Panc1 (cell line): ENCODE data around the gene ABCF2. TPM values are rescaled to one million over a fixed set of nuclear protein-coding genes. Genes with fewer than 3 reads are reported as not detected.

Experiments used
- ATAC-seq: fragments of 200-7000 bp; cut with Tn5 transposase; 2 replicates; pipeline ENCODE4 v1.9.1; 2020; ENCODE audit warnings: mild to moderate bottlenecking, moderate library complexity
- BruUV-seq: library from RNA; stranded (reverse); fragments of 400-500 nt; replicated peaks from 2 replicates; lab custom pipeline; 2021; lab: Mats Ljungman, UMichigan
- CTCF ChIA-PET: fragments of 300-600 bp; sonication (Branson Sonifier 250); formaldehyde crosslinking; loops from one replicate; lab custom pipeline; 2022; ENCODE audit warnings: antibody characterized with exemption; lab: Charles Lee
- POLR2A ChIA-PET: fragments of 300-600 bp; sonication (Branson Sonifier 250); formaldehyde crosslinking; loops from one replicate; lab custom pipeline; 2022; ENCODE audit warnings: antibody characterized with exemption; lab: Charles Lee
- DNase-seq: peaks from one replicate; pipeline ENCODE4 v3.0.0-alpha.2; 2010; ENCODE audit warnings: low read depth, low spot score
- H3K27ac ChIP-seq: 2 replicates; pipeline ENCODE4 v1.5.1; 2011; ENCODE audit warnings: mild to moderate bottlenecking, low read length, inconsistent platforms
- H3K27me3 ChIP-seq: fragments of 200-500 bp; sonication (Bioruptor generic); 2 replicates; pipeline ENCODE4 v1.6.0; 2014; ENCODE audit warnings: low read length, inconsistent platforms; ENCODE audit not compliant: control insufficient read depth, insufficient read depth
- H3K36me3 ChIP-seq: fragments of 200-500 bp; sonication (Bioruptor generic); 2 replicates; pipeline ENCODE4 v1.5.1; 2014; ENCODE audit warnings: inconsistent platforms, mild to moderate bottlenecking, low read length, moderate library complexity; ENCODE audit not compliant: control insufficient read depth, insufficient read depth
- H3K4me1 ChIP-seq: 2 replicates; pipeline ENCODE4 v1.5.1; 2011; ENCODE audit warnings: inconsistent platforms, mild to moderate bottlenecking, low read length, moderate library complexity; ENCODE audit not compliant: control insufficient read depth, insufficient read depth
- H3K4me3 ChIP-seq, 2 experiments: 2 replicates each; pipeline ENCODE4 v1.5.1; 2011 to 2012; ENCODE audit warnings: low read depth in 2 of 2, low read length in 2 of 2, mild to moderate bottlenecking in 2 of 2, inconsistent platforms in 1 of 2, moderate library complexity in 1 of 2
- H3K9me3 ChIP-seq: fragments of 200-500 bp; sonication (Bioruptor generic); 2 replicates; pipeline ENCODE4 v1.5.1; 2014; ENCODE audit warnings: low read depth, mild to moderate bottlenecking, inconsistent platforms, low read length, moderate library complexity; ENCODE audit not compliant: control insufficient read depth, insufficient read depth
- CTCF ChIP-seq: fragments of 450-650 bp; IDR thresholded peaks from 2 replicates; pipeline ENCODE4 v1.5.1; 2017; ENCODE audit warnings: mild to moderate bottlenecking
- POLR2AphosphoS5 ChIP-seq: IDR thresholded peaks from 2 replicates; pipeline ENCODE4 v1.6.1; 2012; ENCODE audit warnings: mild to moderate bottlenecking, low read depth, low read length, moderate library complexity
- REST ChIP-seq, 2 experiments: IDR thresholded peaks; 2 replicates each; pipeline ENCODE4 v1.6.1; 2011 to 2012; ENCODE audit warnings: low read depth in 2 of 2, control low read depth in 1 of 2, low read length in 1 of 2, mild to moderate bottlenecking in 1 of 2, moderate library complexity in 1 of 2; ENCODE audit not compliant: insufficient read depth in 1 of 2
- SIN3A ChIP-seq: IDR thresholded peaks from 2 replicates; pipeline ENCODE4 v1.6.1; 2012; ENCODE audit warnings: low read depth, mild to moderate bottlenecking, low read length, moderate library complexity, borderline replicate concordance; ENCODE audit not compliant: insufficient read depth
- TCF7L2 ChIP-seq: IDR thresholded peaks from 2 replicates; pipeline ENCODE4 v1.6.1; 2011; ENCODE audit warnings: mild to moderate bottlenecking, low read depth, low read length, inconsistent platforms
- in situ Hi-C: cut with HindIII; loops from 2 replicates; pipeline ENCODE4 v1.10.0; 2016; ENCODE audit warnings: low sequenced_read_pairs, low pct_unique_long_range_greater_than_20kb
- intact Hi-C: fragments of 100-400 bp; cut with micrococcal nuclease; formaldehyde crosslinking; loops from one replicate; pipeline ENCODE4 v1.10.0; 2022; ENCODE audit not compliant: unreplicated experiment
- total RNA-seq: library from RNA; stranded (reverse); gene quantifications from one replicate; pipeline ENCODE4 v1.2.1, GENCODE V29; 2021; ENCODE audit not compliant: unreplicated experiment

ABCF2 gene
- total RNA-seq, 1 experiment from 2014 or later = 64.4 TPM

DNA sequence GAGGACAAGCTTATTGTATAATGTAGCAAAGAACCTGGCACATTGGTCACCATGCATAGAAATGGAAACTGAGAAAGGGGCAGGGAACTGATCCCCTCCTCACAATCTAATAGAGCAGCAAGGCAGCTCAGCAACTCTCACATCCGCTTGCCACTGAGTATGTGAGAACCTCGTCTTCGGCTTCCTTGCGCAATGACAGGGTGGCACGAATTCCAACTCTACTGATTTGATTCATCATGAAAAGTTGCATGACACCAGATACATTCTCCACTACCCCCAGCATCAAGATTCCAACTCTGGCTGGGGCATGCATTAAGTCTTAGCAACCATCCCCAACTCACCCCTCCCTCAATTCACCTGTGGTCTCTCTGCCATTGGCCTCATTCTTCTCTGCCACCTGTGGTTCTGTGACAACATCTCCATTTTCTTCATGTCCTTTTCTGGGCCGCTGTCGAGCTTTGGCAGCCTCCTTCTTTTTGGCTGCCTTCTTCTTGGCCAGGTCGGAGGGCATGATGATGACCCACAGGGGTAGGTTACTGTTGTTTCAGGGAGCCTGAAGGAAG, 976 bp downstream of the ABCF2 start:
- no TSS peak for BruUV-seq
- DNase-seq = no peak
- no peak for ATAC-seq
- ChIA-PET CTCF (no interaction called here), POLR2A (no interaction called here)
- intact Hi-C loops (no loop called here), in situ Hi-C loops (no loop called here)
- H3K27me3 ChIP-seq = no peaks in the 10 kb centered on the region
- peaks cover 20% of the 10 kb centered on the region for H3K36me3 ChIP-seq
- H3K27ac ChIP-seq = peak overlapping the region; percentile 83
- TF ChIP-seq SIN3A (no peak), CTCF (no peak), TCF7L2 (no peak), POLR2AphosphoS5 (no peak), REST (IDR thresholded peaks at IDR 0.05; ENCODE audit: insufficient read depth in 1 of 2, low read depth in 2 of 2, low read length in 1 of 2) (no peak)
- peak overlapping the region; percentile 88 to 89 for H3K4me3 ChIP-seq
- H3K4me1 ChIP-seq = peaks cover 17% of the 10 kb centered on the region
- no peaks in the 10 kb centered on the region for H3K9me3 ChIP-seq

GRCh38 chr7:151223728-151224127, 3.3 kb downstream of the ABCF2 start:
- in situ Hi-C loops (no loop called here), intact Hi-C loops (no loop called here)
- no peak for ATAC-seq
- Histone ChIP-seq H3K27me3 (no peaks in the 10 kb centered on the region), H3K9me3 (no peaks in the 10 kb centered on the region), H3K4me3 (no peak overlapping the region), H3K4me1 (peaks cover 17% of the 10 kb centered on the region), H3K36me3 (peaks cover 28% of the 10 kb centered on the region), H3K27ac (no peak overlapping the region)
- no peak for DNase-seq
- ChIA-PET CTCF (no interaction called here), POLR2A (no interaction called here)
- no TSS peak for BruUV-seq
- TF ChIP-seq CTCF = no peak
- TF ChIP-seq SIN3A = no peak
- TF ChIP-seq TCF7L2 = no peak
- no peak for TF ChIP-seq POLR2AphosphoS5
- no peak for TF ChIP-seq REST (IDR thresholded peaks at IDR 0.05; ENCODE audit: insufficient read depth in 1 of 2, low read depth in 2 of 2, low read length in 1 of 2)
